Heart left ventricle (tissue), 13 donors: ENCODE measurements around the gene ARHGEF40.
"Not testable (repeated sequence)": the region's sequence is repeated elsewhere in the genome, so short reads cannot be mapped to it uniquely, and the experiment has no call there.

ENCODE experiments used
- CTCF ChIP-seq, 12 donors: fragments of 200-600 bp; sonication (generic) in 4 of 12; IDR thresholded peaks; one replicate each; pipeline versions ENCODE4 v1.5.0 to v1.8.0; 2018 to 2022; ENCODE audit warnings: antibody characterized with exemption in 12 of 12, mild to moderate bottlenecking in 5 of 12
- POLR2A ChIP-seq, 2 donors: fragments of 450-650 bp; IDR thresholded peaks; one replicate each; pipeline ENCODE4 v1.6.1; 2017; ENCODE audit warnings: antibody characterized with exemption in 2 of 2, mild to moderate bottlenecking in 2 of 2, moderate library complexity in 2 of 2
- donor health status: ischemic (EF 13 %, LVEDD 7.1; RV severe dilation, severe dysfunction).
- donor health status: DM: no; HTN: yes; CAD: no.
- donor health status: DM: no; HTN: no; CAD: no.
- donor health status: ischemic (EF 25% LVEDD 6.9; RV normal size, moderate dysfunction).
- donor health status: ischemic (EF 25% LVEDD 5.7; RV mildly dilated, moderate dysfunction).
- donor health status: ischemic (EF 35%, LVEDD 5.7; RV mildly dilated, moderate dysfunction).
- donor health status: nonischemic (EF 11% LVEDD 7.7; RV severe dilation, severe dysfunction).
- donor health status: DM: yes; HTN: yes; CAD: no.
- donor health status: PGD.
- donor health status: ischemic (EF 29% LVEDD 5.4; RV normal size, mild dysfunction).
- donor health status: nonischemic (EF 23%, LVEDD 6.1; RV moderate dilation, normal function).

DNA sequence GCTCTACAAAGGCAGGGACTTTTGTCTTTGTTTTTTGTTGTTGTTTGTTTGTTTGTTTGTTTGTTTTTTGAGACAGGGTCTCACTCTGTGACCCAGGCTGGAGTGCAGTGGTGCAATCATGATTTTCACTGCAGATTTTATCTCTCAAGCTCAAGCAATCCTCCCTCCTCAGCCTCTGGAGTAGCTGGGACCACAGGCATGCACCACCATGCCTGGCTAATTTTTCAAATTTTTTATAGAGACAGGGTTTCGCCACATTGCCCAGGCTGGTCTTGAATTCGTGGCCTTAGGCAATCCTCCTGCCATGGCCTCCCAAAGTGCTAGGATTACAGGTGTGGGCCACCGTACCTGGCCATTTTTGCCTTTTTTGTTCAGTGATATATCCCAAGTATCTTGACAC, 29.2 kb upstream of the ARHGEF40 start:
- not testable (repeated sequence) for TF ChIP-seq CTCF, POLR2A (IDR thresholded peaks at IDR 0.05)
